Ovary (tissue), 1 donor: Measurements from ENCODE around the gene SULT2B1.

Experiments used
- EP300 ChIP-seq: sonication (generic); formaldehyde crosslinking; IDR thresholded peaks from one replicate; pipeline ENCODE4 v1.6.1; 2017; ENCODE audit warnings: antibody characterized with exemption
- POLR2A ChIP-seq: fragments of 450-650 bp; IDR thresholded peaks from one replicate; pipeline ENCODE4 v1.6.1; 2017; ENCODE audit warnings: antibody characterized with exemption, mild to moderate bottlenecking, moderate library complexity

- no peak for TF ChIP-seq EP300
- no peak for TF ChIP-seq POLR2A
Measured at GRCh38 chr19:48543121-48543710, 8.8 kb upstream of the SULT2B1 start.
